SIG-M5 treated with dmso at 0.1 percent for 504 hours (cell line): ENCODE results near the gene BCAM.
"Not testable (repeated sequence)": the region's sequence is repeated elsewhere in the genome, so short reads cannot be mapped to it uniquely, and the experiment has no call there.

Source experiments
- DNase-seq: peaks from one replicate; lab custom pipeline; 2025; ENCODE audit not compliant: unreplicated experiment; lab: John Stamatoyannopoulos, UW

Gene BCAM

GRCh38 chr19:44848036-44848811, 39.3 kb downstream of the BCAM start:
- DNase-seq: no peak

- no peak for DNase-seq
These were observed 40.0 kb downstream of the BCAM start for GRCh38 chr19:44848812-44849447.

DNA sequence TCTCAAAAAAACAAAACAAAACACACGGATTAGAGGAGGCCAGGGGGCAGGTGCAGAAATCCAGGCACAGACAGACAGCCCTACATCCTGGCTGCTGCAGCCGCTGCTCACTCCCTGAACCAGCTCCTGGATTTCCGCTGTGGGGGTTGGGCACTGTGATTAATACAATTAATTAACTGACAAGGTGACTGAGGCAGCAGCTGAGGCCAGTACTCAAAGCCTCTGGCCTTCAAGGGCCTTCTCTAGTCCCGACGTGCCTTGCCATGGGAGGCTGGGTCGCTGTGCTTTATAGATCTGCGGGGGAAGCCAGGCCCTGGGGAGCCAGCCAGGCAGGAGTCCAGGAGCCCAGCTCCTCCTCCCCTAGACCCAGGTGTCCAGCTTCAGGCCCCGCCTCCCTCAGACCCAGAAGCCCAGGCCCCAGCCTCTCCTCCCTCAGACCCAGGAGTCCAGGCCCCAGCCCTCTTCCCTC, 41.8 kb downstream of the BCAM start:
- DNase-seq: no peak

GRCh38 chr19:44851427-44851826, 42.5 kb downstream of the BCAM start:
- no peak for DNase-seq

DNA sequence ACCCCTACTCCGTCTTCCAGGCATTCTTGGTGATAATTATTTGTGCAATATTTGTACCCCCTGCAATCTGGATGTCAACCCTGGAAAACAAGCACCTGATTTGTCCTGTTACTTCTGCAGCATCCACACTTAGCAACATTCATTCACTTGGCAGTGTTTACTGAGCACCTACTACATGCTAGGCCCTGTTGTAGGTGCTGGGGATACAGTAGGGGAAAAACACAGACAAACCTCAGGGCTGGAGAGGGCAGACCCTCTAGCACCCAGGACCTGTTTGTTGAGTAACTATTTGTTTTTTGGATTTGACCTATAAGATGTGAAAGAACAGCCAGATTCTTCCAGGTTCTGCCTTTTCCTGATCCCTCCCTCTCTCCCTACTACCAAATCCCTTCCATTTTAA, 46.7 kb downstream of the BCAM start:
- no peak for DNase-seq

DNA sequence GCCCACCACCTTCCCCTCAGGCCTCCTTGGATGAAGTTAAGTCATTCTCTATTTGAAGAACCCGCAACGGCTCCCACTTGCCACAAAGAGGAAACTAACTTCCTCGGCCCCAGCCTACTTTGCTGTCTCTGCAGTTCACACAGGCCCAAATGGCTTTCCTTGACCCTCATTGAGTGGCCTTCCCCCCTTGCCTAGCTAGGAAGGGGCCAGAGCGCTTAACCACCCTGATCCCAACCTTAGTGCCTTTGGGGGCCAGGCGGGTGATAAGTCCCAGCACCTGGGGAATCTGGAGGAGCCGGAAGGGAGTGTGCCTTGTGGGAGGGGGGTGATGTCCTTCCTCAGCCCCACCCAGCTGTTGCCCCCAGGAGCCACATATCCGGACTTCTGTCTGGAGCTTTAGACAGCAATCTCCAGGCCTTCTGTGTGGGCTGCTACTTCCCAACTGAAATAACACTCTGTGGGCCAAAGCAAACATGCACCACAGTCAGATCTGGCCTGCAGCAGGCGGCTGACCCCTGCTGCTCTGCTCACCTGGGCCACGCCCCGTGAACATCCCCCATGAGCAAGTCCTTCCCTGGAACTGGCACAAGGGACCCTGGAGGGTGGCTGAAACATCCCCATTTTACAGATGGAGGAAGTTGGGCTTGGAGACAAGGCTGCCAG, 47.6 kb downstream of the BCAM start:
- no peak for DNase-seq

DNA sequence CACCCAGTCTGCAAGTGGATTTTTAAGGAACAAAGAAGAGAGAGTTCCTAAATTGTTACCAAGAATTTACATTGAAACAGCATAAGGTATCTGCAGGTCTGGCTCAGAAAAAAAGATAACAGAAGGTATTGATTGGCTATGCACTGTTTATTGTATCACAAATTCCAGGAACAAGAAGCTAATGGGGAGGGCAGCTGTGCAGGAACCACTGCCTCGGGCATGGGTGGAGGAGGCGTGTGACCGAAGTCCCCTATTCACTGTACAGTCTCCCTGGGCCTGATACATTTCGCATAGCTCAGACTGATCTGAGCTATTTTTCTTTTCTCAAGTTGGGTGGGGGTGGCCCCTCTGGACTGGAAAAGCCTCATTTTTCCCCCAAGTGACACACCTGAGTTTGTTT, 48.9 kb downstream of the BCAM start:
- DNase-seq: no peak

- DNase-seq: not testable (repeated sequence)
These were observed 52.7 kb downstream of the BCAM start for GRCh38 chr19:44861576-44861975.

DNA sequence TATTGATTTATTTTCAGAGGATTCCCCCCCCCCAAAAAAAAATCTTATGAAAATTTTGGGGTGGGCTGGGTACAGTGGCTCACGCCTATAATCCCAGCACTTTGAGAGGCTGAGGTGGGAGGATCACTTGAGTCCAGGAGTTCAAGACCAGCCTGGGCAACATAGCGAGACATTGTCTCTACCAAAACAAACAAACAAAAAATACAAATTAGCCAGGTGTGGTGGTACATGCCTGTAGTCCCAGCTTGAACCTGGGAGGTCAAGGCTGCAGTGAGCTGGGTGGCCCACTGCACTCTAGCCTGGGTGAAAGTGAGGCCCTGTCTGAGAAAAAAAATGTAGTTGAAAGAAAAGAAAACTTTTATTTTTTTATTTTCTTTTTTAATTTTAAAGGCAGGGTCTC, 55.1 kb downstream of the BCAM start:
- DNase-seq: no peak

GRCh38 chr19:44865196-44865767, 56.4 kb downstream of the BCAM start:
- no peak for DNase-seq

DNA sequence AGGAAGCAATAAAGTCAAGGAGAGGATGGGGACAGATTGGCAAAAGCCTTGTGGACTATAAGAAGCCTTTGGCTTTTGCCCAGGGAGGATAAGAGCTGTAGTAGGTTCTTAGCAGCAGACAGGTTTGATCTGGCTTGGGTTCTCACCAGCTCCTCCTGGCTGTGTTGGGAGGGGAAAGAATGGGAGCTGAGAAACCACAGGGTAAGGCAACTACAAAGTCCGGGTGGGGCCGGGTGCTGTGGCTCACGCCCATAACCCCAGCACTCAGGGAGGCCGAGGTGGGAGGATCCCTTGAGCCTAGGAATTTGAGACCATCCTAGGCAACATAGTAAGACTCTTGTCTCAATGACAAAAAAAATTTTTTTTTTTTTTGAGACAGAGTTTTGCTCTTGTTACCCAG, 57.8 kb downstream of the BCAM start:
- DNase-seq: no peak

- DNase-seq: no peak
These were observed 58.7 kb downstream of the BCAM start for GRCh38 chr19:44867578-44867977.

DNA sequence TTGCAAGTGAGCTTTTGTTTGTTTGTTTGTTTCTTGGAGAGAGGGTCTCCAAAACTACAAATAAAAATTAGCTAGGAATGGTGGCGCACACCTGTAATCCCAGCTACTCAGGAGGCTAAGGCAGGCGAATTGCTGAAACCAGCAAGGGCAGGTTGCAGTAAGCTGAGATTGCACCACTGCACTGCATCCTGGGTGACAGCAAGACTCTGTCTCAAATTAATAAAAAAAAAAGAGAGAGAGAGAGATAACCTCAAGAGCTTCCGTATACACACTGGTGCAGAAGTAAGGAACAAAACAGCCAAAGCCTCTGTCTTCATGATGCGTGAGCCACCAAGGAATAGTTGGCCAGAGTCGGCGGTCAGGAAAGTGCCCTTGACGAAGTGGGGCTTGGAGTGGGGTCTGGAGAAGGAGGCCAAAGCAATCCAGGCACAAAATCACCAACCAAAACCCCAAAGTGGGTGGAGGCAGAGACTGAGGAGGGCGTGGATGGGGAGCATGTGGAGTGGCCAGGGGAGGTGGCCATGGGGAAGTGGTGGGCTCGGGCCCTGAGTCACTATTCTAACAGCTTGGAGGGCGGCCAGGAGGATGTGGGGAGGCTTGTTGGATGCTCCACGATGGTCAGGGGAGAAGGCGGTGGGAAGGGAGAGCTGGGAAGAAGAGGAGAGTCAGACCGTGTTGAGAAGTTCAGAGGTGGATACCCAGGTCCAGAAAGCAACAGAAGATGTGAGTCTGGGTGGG, 61.0 kb downstream of the BCAM start:
- no peak for DNase-seq
